NOMO-1 treated with DMSO at 0.1 percent for 48 hours (cell line): ENCODE measurements around the gene PRKAG1.

ENCODE experiments used
- DNase-seq: peaks from one replicate; lab custom pipeline; 2025; ENCODE audit not compliant: unreplicated experiment; lab: John Stamatoyannopoulos, UW

PRKAG1 gene

GRCh38 chr12:48985901-48986300 is 32.7 kb downstream of the PRKAG1 start:
- no peak for DNase-seq

GRCh38 chr12:48985475-48985897 is 33.1 kb downstream of the PRKAG1 start:
- no peak for DNase-seq

GRCh38 chr12:48982397-48983080 is 36.0 kb downstream of the PRKAG1 start:
- no peak for DNase-seq

- no peak for DNase-seq
Measured at GRCh38 chr12:48981757-48982157, 36.8 kb downstream of the PRKAG1 start.

GRCh38 chr12:48980953-48981756 is 37.4 kb downstream of the PRKAG1 start:
- DNase-seq = peak; percentile 6

- DNase-seq = no peak
Measured at GRCh38 chr12:48980389-48980952, 38.1 kb downstream of the PRKAG1 start.

- DNase-seq = peak; percentile 11
Measured at GRCh38 chr12:48979602-48980388, 38.8 kb downstream of the PRKAG1 start.

- no peak for DNase-seq
Measured at GRCh38 chr12:48978741-48979601, 39.6 kb downstream of the PRKAG1 start.

GRCh38 chr12:48978291-48978740 is 40.3 kb downstream of the PRKAG1 start, which contains the start of gene WNT1:
Gene WNT1 (plus strand): TSS chr12:48978322. CDS start chr12:48978651, 329 bp downstream.
- no peak for DNase-seq

GRCh38 chr12:48977290-48978281 is 41.0 kb downstream of the PRKAG1 start:
- DNase-seq = peak; percentile 42

GRCh38 chr12:48973941-48974673 is 44.5 kb downstream of the PRKAG1 start:
- no peak for DNase-seq

- DNase-seq = no peak
Measured at GRCh38 chr12:48973531-48973930, 45.0 kb downstream of the PRKAG1 start.

GRCh38 chr12:48972952-48973483 is 45.6 kb downstream of the PRKAG1 start:
- no peak for DNase-seq

GRCh38 chr12:48972213-48972951 is 46.2 kb downstream of the PRKAG1 start:
- peak; percentile 59 for DNase-seq

GRCh38 chr12:48970702-48971334 is 47.8 kb downstream of the PRKAG1 start:
- DNase-seq = no peak

- DNase-seq = no peak
Measured at GRCh38 chr12:48969833-48970701, 48.5 kb downstream of the PRKAG1 start.
